ENCODE measurements around the gene RAB40B. TPM values are rescaled to one million over a fixed set of nuclear protein-coding genes. Genes with fewer than 3 reads are reported as not detected.

RAB40B gene
- total RNA-seq, 1 donor from 2014 or later: 29.2 TPM

GRCh38 chr17:82740906-82741759 lies 42.6 kb upstream of the RAB40B start:
- Histone ChIP-seq H3K27ac (no peak overlapping the region), H3K4me1 (peaks cover 15% of the 10 kb centered on the region), H3K4me3 (no peak overlapping the region), H3K9me3 (no peaks in the 10 kb centered on the region), H3K36me3 (peaks cover 0 to 34% of the 10 kb centered on the region in 2 donors), H3K27me3 (no peaks in the 10 kb centered on the region)
- DNase-seq (ENCODE audit: extremely low spot score in 2 of 2): no peak
- TF ChIP-seq POLR2AphosphoS5 (IDR thresholded peaks at IDR 0.05; ENCODE audit: insufficient read depth in 1 of 2, low read depth in 1 of 2) (no peak), CTCF (IDR thresholded peaks at IDR 0.05) (no peak), POLR2A (IDR thresholded peaks at IDR 0.05) (no peak)
- intact Hi-C loops (cut with DNase I): loop anchor here (5.0 kb wide), 1 partner anchor 89 kb away; no protein-coding TSS in a partner anchor

- H3K9me3 ChIP-seq: no peaks in the 10 kb centered on the region
- intact Hi-C loops (cut with DNase I): no loop called here
- H3K27ac ChIP-seq: peak overlapping the region; percentile 56
- no peak for DNase-seq (ENCODE audit: extremely low spot score in 2 of 2)
- no peaks in the 10 kb centered on the region for H3K27me3 ChIP-seq
- peaks cover 0 to 34% of the 10 kb centered on the region in 2 donors for H3K36me3 ChIP-seq
- peaks cover 30% of the 10 kb centered on the region for H3K4me1 ChIP-seq
- no peak for TF ChIP-seq CTCF (IDR thresholded peaks at IDR 0.05)
- TF ChIP-seq POLR2AphosphoS5 (IDR thresholded peaks at IDR 0.05; ENCODE audit: insufficient read depth in 1 of 2, low read depth in 1 of 2): no peak
- no peak for TF ChIP-seq POLR2A (IDR thresholded peaks at IDR 0.05)
- H3K4me3 ChIP-seq: no peak overlapping the region
These were observed 39.7 kb upstream of the RAB40B start for GRCh38 chr17:82737967-82738877.

- H3K9me3 ChIP-seq: no peaks in the 10 kb centered on the region
- peak overlapping the region; percentile 88 for H3K27ac ChIP-seq
- intact Hi-C loops (cut with DNase I): no loop called here
- peaks cover 30% of the 10 kb centered on the region for H3K4me1 ChIP-seq
- no peak overlapping the region for H3K4me3 ChIP-seq
- TF ChIP-seq POLR2A (IDR thresholded peaks at IDR 0.05): no peak
- no peak for TF ChIP-seq POLR2AphosphoS5 (IDR thresholded peaks at IDR 0.05; ENCODE audit: insufficient read depth in 1 of 2, low read depth in 1 of 2)
- no peak for TF ChIP-seq CTCF (IDR thresholded peaks at IDR 0.05)
- DNase-seq (ENCODE audit: extremely low spot score in 2 of 2): no peak
- H3K36me3 ChIP-seq: peaks cover 0 to 21% of the 10 kb centered on the region in 2 donors
- no peaks in the 10 kb centered on the region for H3K27me3 ChIP-seq
These were observed 38.1 kb upstream of the RAB40B start for GRCh38 chr17:82736511-82737185.

GRCh38 chr17:82734987-82735866 lies 36.7 kb upstream of the RAB40B start, which contains the start of gene FN3K:
TSS of gene FN3K (plus strand) at chr17:82735615. CDS start at chr17:82735637, 22 bp downstream.
- no peak for DNase-seq (ENCODE audit: extremely low spot score in 2 of 2)
- no peaks in the 10 kb centered on the region for H3K27me3 ChIP-seq
- peaks cover 30% of the 10 kb centered on the region for H3K4me1 ChIP-seq
- peak within 1 kb of the TSS; percentile 88 for H3K27ac ChIP-seq
- intact Hi-C loops (cut with DNase I): no loop called here
- no peaks in the 10 kb centered on the region for H3K9me3 ChIP-seq
- H3K4me3 ChIP-seq: peak within 1 kb of the TSS; percentile 78 to 95
- peaks cover 0 to 6% of the 10 kb centered on the region in 2 donors for H3K36me3 ChIP-seq
- TF ChIP-seq POLR2A (IDR thresholded peaks at IDR 0.05) (no peak), POLR2AphosphoS5 (IDR thresholded peaks at IDR 0.05; ENCODE audit: insufficient read depth in 1 of 2, low read depth in 1 of 2) (peak in 1 of 2 donors; percentile 54)

All from vagina (tissue), 2 donors.